GM13977 (cell line): ENCODE measurements around the gene MAPRE3.

ENCODE experiments used
- DNase-seq: peaks from one replicate; pipeline ENCODE4 v3.0.0; 2012; ENCODE audit warnings: low spot score
- CTCF ChIP-seq: IDR thresholded peaks from 2 replicates; pipeline ENCODE4 v1.5.1; 2012; ENCODE audit warnings: mild to moderate bottlenecking, control low read depth; ENCODE audit not compliant: insufficient read depth; ENCODE audit errors: extremely low read depth, missing control alignments
- in situ Hi-C: fragments of 300-500 bp; cut with MboI; formaldehyde crosslinking; loops from one replicate; pipeline ENCODE4 v1.12.0; 2022; ENCODE audit warnings: low sequenced_read_pairs, low pct_unique_long_range_greater_than_20kb, mixed read lengths, inconsistent platforms; ENCODE audit not compliant: unreplicated experiment

Gene MAPRE3

GRCh38 chr2:27021253-27022049, 51.0 kb downstream of the MAPRE3 start:
- TF ChIP-seq CTCF: no peak

GRCh38 chr2:27023740-27024139, 53.3 kb downstream of the MAPRE3 start:
- in situ Hi-C loops: no loop called here
- no peak for TF ChIP-seq CTCF
- no peak for DNase-seq

More at GRCh38 chr2:27021253-27022049, 51.0 kb downstream of the MAPRE3 start:
- in situ Hi-C loops: no loop called here
- DNase-seq: no peak

- TF ChIP-seq CTCF: no peak
- no peak for DNase-seq
- in situ Hi-C loops: no loop called here
These were observed 53.8 kb downstream of the MAPRE3 start for GRCh38 chr2:27024188-27024587.

GRCh38 chr2:27024812-27025211, 54.4 kb downstream of the MAPRE3 start:
- no peak for DNase-seq
- TF ChIP-seq CTCF: no peak
- in situ Hi-C loops: no loop called here

- in situ Hi-C loops: no loop called here
These were observed 54.9 kb downstream of the MAPRE3 start for GRCh38 chr2:27025281-27025800.

More at GRCh38 chr2:27025281-27025800, 54.9 kb downstream of the MAPRE3 start:
- no peak for DNase-seq
- TF ChIP-seq CTCF: no peak
